ENCODE data around the gene KCNT2. TPM values are rescaled to one million over a fixed set of nuclear protein-coding genes. Genes with fewer than 3 reads are reported as not detected.

Gene KCNT2
- total RNA-seq, 3 donors from 2014 or later = 0.49 to 2.3 (median 0.60) TPM

DNA sequence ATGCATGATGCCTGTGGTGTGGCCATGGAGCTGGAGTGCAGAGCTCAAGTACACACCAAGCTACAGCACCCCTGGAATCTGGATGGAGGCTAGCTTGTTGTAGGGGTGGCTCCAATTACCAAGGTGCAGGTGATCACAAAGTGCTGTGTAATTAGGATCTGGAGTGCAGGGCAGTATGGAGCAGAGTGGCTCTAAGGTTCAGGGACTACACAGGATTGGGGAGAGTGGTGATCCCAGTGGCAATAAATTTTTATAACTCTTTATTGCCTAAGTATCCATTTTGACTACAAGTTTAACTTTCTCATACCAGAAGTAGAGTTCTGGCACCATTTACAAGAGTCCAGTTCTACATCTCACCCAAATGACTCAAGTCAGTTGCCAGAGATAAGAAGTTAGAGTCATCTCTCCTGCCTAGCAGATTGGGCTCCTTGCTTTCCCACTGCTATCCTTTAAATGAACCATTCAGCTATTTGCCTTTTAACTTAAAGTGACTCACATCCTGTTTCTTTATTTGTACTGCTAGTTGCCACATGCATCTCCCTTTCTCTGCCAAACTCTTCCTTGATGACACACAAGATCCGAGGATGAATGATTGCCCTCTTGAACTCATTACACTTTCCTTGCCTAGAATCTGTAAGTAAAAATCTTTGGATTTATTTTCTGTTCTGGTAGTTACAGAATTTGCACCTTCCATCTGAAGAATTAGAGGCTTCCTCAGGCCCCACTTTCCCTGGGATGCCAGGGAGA, 427.2 kb downstream of the KCNT2 start:
- TF ChIP-seq, protein P1, sequence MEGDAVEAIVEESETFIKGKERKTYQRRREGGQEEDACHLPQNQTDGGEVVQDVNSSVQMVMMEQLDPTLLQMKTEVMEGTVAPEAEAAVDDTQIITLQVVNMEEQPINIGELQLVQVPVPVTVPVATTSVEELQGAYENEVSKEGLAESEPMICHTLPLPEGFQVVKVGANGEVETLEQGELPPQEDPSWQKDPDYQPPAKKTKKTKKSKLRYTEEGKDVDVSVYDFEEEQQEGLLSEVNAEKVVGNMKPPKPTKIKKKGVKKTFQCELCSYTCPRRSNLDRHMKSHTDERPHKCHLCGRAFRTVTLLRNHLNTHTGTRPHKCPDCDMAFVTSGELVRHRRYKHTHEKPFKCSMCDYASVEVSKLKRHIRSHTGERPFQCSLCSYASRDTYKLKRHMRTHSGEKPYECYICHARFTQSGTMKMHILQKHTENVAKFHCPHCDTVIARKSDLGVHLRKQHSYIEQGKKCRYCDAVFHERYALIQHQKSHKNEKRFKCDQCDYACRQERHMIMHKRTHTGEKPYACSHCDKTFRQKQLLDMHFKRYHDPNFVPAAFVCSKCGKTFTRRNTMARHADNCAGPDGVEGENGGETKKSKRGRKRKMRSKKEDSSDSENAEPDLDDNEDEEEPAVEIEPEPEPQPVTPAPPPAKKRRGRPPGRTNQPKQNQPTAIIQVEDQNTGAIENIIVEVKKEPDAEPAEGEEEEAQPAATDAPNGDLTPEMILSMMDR (IDR thresholded peaks at IDR 0.05) = no peak
- H3K4me3 ChIP-seq = no peak overlapping the region
- no peaks in the 10 kb centered on the region for H3K36me3 ChIP-seq (ENCODE audit: low read depth)
- no peaks in the 10 kb centered on the region for H3K4me1 ChIP-seq (ENCODE audit: low read depth)
- ATAC-seq (no peak), DNase-seq (no peak)
- intact Hi-C loops (cut with DNase I, micrococcal nuclease) = no loop called here
- H3K9me3 ChIP-seq = no peaks in the 10 kb centered on the region

DNA sequence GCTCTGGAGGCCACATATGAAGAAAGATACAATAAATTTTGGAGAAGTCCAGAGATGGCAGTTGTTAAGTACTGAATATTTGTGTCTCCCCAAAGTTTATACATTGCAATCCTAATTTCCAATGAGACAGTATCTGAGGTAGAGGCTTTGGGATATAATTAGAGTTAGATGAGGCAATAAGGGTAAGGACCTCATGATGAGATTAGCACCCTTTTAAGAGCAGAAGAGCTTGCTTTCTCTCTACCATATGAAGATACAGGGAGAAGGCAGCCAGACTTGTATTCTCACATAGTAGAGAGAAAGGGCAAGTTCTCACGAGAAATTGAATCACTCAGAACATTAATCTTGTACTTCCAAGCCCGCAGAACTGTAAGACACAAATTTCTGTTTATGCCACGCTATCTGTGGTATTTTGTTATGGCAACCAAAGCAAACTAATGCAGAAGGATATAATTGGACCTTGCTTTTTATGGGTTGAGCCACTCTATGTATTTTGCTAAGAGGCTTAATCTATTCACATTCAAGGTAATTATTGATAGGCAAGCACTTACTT, 430.1 kb downstream of the KCNT2 start:
- TF ChIP-seq, protein P1 (IDR thresholded peaks at IDR 0.05) = no peak
- ATAC-seq (no peak), DNase-seq (no peak)
- H3K4me3 ChIP-seq = no peak overlapping the region
- no peaks in the 10 kb centered on the region for H3K36me3 ChIP-seq (ENCODE audit: low read depth)
- H3K4me1 ChIP-seq (ENCODE audit: low read depth) = no peaks in the 10 kb centered on the region
- H3K9me3 ChIP-seq = no peaks in the 10 kb centered on the region
- intact Hi-C loops (cut with DNase I, micrococcal nuclease) = no loop called here

Small RNA genes lying within 50 kb of the gene (microRNA-seq; reads per million reads assigned to microRNA genes)
- gene MIR4735 = not detected

Other genes with a start within 250 kb of the KCNT2 start
- 10 to 100 TPM; 12.7 to 37.0 (median 24.5) TPM for gene CFH, start 43.6 kb upstream of the KCNT2 start, total RNA-seq
- not detected for gene CFHR3, start 166.4 kb upstream of the KCNT2 start, total RNA-seq
- under 1 TPM in 2 of 3 donors, not detected in 1; 0.28 to 0.43 TPM for gene CFHR1, start 211.3 kb upstream of the KCNT2 start, total RNA-seq

Measured in mucosa of descending colon (tissue), 3 donors.